ENCODE measurements around the gene URGCP. TPM values are rescaled to one million over a fixed set of nuclear protein-coding genes. Genes with fewer than 3 reads are reported as not detected.

The URGCP gene
- total RNA-seq, 4 donors from 2014 or later: 27.0 to 51.3 (median 40.0) TPM

- intact Hi-C loops (cut with DNase I): no loop called here
- H3K4me3 ChIP-seq: peak within 1 kb of the TSS; percentile 75 to 89 (median 82)
- H3K36me3 ChIP-seq: no peaks in the 10 kb centered on the region
- H3K27ac ChIP-seq (replicated peaks in 1 of 4): peak within 1 kb of the TSS; percentile 97 to 98 (median 97)
- H3K27me3 ChIP-seq: no peaks in the 10 kb centered on the region
- no peaks in the 10 kb centered on the region for H3K9me3 ChIP-seq
- peak in 1 of 3 experiments; percentile 3 for TF ChIP-seq CTCF (IDR thresholded peaks at IDR 0.05)
- peak; percentile 95 for TF ChIP-seq POLR2A (IDR thresholded peaks at IDR 0.05; ENCODE audit: low read depth)
- no peak for TF ChIP-seq EP300 (IDR thresholded peaks at IDR 0.05)
- peak; percentile 98 to 100 for TF ChIP-seq POLR2AphosphoS5 (IDR thresholded peaks at IDR 0.05)
- H3K4me1 ChIP-seq: peaks cover 14 to 26% (median 24%) of the 10 kb centered on the region in 4 donors
- peak; percentile 95 for DNase-seq (ENCODE audit: extremely low spot score)
- under 1% methylated on average over 27 of the region's 82 CpGs for WGBS
Observed at GRCh38 chr7:43925984-43926797, 19.8 kb upstream of the URGCP start, which contains the start of gene UBE2D4. Gene UBE2D4, plus strand, starts transcription at chr7:43926436. Its CDS starts 97 bp downstream, at chr7:43926533.

- peaks cover 14 to 26% (median 23%) of the 10 kb centered on the region in 4 donors for H3K4me1 ChIP-seq
- intact Hi-C loops (cut with DNase I): no loop called here
- H3K27ac ChIP-seq (replicated peaks in 1 of 4): no peak overlapping the region
- no peaks in the 10 kb centered on the region for H3K9me3 ChIP-seq
- 91% methylated on average over 4 of the region's 4 CpGs for WGBS
- DNase-seq (ENCODE audit: extremely low spot score): no peak
- H3K4me3 ChIP-seq: no peak overlapping the region
- peaks cover 0 to 9% (median 4%) of the 10 kb centered on the region in 4 donors for H3K36me3 ChIP-seq
- no peaks in the 10 kb centered on the region for H3K27me3 ChIP-seq
- TF ChIP-seq POLR2AphosphoS5 (IDR thresholded peaks at IDR 0.05) (no peak), POLR2A (IDR thresholded peaks at IDR 0.05; ENCODE audit: low read depth) (no peak)
Observed at GRCh38 chr7:43922726-43923125, 16.3 kb upstream of the URGCP start.

GRCh38 chr7:43921423-43921822, 15.0 kb upstream of the URGCP start:
- WGBS: 53% methylated on average over 2 of the region's 2 CpGs
- DNase-seq (ENCODE audit: extremely low spot score): no peak
- Histone ChIP-seq H3K27ac (replicated peaks in 1 of 4) (no peak overlapping the region), H3K4me1 (peaks cover 7 to 15% (median 13%) of the 10 kb centered on the region in 4 donors), H3K9me3 (no peaks in the 10 kb centered on the region), H3K36me3 (peaks cover 0 to 9% (median 4%) of the 10 kb centered on the region in 4 donors), H3K27me3 (no peaks in the 10 kb centered on the region), H3K4me3 (no peak overlapping the region)
- intact Hi-C loops (cut with DNase I): no loop called here
- TF ChIP-seq POLR2AphosphoS5 (IDR thresholded peaks at IDR 0.05) (no peak), EP300 (IDR thresholded peaks at IDR 0.05) (no peak), POLR2A (IDR thresholded peaks at IDR 0.05; ENCODE audit: low read depth) (no peak), CTCF (IDR thresholded peaks at IDR 0.05) (no peak)

GRCh38 chr7:43915907-43916306, 9.5 kb upstream of the URGCP start:
- Histone ChIP-seq H3K4me3 (no peak overlapping the region), H3K4me1 (no peaks in the 10 kb centered on the region), H3K9me3 (no peaks in the 10 kb centered on the region), H3K36me3 (peaks cover 0 to 9% (median 4%) of the 10 kb centered on the region in 4 donors), H3K27me3 (no peaks in the 10 kb centered on the region), H3K27ac (replicated peaks in 1 of 4) (no peak overlapping the region)
- intact Hi-C loops (cut with DNase I): no loop called here
- TF ChIP-seq CTCF (IDR thresholded peaks at IDR 0.05) (no peak), POLR2A (IDR thresholded peaks at IDR 0.05; ENCODE audit: low read depth) (no peak), EP300 (IDR thresholded peaks at IDR 0.05) (no peak), POLR2AphosphoS5 (IDR thresholded peaks at IDR 0.05) (no peak)
- DNase-seq (ENCODE audit: extremely low spot score): no peak
- 89% methylated on average over 5 of the region's 5 CpGs for WGBS

- peaks cover 0 to 8% (median 4%) of the 10 kb centered on the region in 4 donors for H3K36me3 ChIP-seq
- intact Hi-C loops (cut with DNase I): no loop called here
- H3K9me3 ChIP-seq: no peaks in the 10 kb centered on the region
- no peak for TF ChIP-seq EP300 (IDR thresholded peaks at IDR 0.05)
- TF ChIP-seq POLR2AphosphoS5 (IDR thresholded peaks at IDR 0.05): no peak
- no peak for TF ChIP-seq CTCF (IDR thresholded peaks at IDR 0.05)
- no peak for TF ChIP-seq POLR2A (IDR thresholded peaks at IDR 0.05; ENCODE audit: low read depth)
- H3K4me3 ChIP-seq: no peak overlapping the region
- 87% methylated on average over 5 of the region's 5 CpGs for WGBS
- no peaks in the 10 kb centered on the region for H3K27me3 ChIP-seq
- DNase-seq (ENCODE audit: extremely low spot score): no peak
- no peaks in the 10 kb centered on the region for H3K4me1 ChIP-seq
- no peak overlapping the region for H3K27ac ChIP-seq (replicated peaks in 1 of 4)
Observed at GRCh38 chr7:43914795-43915194, 8.4 kb upstream of the URGCP start.
